Measurements from ENCODE around the gene RNASET2.

RNASET2 gene

GRCh38 chr6:166947251-166947650, 9.1 kb downstream of the RNASET2 start:
- DNase-seq (ENCODE audit: low read depth in 3 of 3), result no peak

- no peak for DNase-seq (ENCODE audit: low read depth in 3 of 3)
Observed at GRCh38 chr6:166946125-166946524, 10.2 kb downstream of the RNASET2 start.

- DNase-seq (ENCODE audit: low read depth in 3 of 3), result no peak
Observed at GRCh38 chr6:166944666-166945256, 11.6 kb downstream of the RNASET2 start.

DNA sequence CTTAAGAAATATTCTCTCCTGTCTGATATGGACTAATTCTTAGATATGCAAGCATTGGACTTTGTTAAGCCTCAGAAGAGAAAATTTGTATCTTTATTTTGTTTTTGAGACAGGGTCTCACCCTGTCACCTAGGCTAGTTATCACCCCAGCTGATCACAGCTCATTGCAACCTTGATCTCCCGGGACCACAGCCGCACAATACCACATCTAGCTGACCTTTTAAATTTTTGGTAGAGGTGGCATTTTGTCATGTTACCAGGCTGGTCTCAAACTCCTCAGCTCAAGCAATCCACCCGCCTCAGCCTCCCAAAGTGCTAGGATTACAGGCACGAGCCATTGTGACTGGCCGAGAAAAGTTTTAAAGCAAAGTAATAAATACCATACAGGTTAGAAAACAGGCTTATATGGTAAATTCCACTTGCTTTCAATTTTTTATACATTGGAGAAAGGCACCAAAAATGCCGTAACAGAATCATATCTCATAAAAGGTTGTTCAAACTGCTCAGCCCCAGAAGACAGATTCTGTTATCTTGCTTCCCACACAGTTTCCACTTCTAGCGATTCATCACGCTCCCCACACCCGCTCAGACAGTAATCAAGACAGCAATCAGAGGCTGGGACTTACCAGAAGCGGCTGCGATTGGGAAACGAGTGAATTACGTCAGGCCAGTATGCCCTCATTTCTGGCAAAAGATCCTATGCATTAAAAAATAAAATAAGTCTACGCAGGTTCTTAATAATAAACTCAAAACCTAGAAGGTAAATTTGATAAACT, 13.8 kb downstream of the RNASET2 start:
- DNase-seq (ENCODE audit: low read depth in 3 of 3), result peak; percentile 59 to 72 (median 66)

DNA sequence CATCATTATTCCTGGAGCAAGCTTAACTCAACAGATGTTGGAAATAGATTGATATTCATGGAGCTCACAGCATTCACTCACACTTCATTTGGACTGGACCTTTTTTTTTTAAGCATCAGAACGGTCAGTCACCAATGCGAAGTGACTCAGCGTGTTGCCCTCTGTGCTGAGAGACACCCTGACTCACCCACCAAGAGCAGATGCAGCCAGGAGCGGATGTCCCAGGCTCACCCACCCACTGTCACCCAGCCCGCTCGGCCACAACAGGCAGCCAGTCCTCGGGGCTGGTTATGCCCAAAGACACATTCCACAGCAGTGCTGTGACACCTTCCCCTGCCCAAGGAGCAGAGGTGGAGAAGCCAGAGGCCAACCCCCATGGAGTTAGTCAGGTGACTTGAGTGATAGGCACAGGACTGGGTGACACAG, 15.7 kb downstream of the RNASET2 start:
- DNase-seq (ENCODE audit: low read depth in 3 of 3), result no peak

GRCh38 chr6:166939894-166940293, 16.5 kb downstream of the RNASET2 start:
- DNase-seq (ENCODE audit: low read depth in 3 of 3), result no peak

DNA sequence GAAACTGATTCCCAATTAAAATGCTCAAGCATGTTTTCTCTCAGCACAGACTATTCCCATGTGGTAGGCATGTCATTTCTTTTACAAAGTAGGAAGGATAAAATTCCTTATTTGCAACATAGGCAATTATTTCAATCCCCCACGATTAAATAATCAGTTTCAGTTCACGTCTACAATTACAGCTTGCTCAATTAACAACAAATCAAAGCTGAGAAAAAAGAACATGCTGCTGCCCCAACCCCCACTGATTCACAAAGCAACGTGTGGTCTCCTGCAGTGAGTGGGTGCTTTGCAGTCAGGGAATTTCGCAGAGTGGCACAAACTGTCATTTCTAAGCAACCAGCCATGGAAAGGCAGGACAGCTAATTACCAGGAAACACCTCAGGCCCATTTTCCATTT, 17.0 kb downstream of the RNASET2 start:
- no peak for DNase-seq (ENCODE audit: low read depth in 3 of 3)

- no peak for DNase-seq (ENCODE audit: low read depth in 3 of 3)
Observed at GRCh38 chr6:166938704-166939103, 17.6 kb downstream of the RNASET2 start.

DNA sequence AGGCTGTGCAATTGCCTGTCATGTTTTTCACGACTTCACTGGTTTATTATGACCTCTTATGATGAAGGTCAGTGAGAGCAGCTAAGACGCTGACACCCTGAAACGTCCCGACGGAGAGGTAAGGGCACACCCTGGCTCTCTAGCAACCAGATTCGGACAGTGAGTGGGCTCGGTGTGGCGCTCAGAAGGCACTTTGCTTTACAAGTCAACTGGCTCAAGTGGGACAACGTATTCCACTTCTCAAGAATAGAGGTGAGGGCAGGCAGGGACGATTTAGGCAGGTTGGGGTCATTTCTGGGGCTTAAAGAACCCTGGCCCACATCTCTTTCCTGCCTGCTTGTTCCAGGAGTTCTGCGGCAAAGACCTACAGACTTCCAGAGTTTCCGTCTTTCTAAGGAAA, 18.2 kb downstream of the RNASET2 start:
- no peak for DNase-seq (ENCODE audit: low read depth in 3 of 3)

GRCh38 chr6:166937746-166938145, 18.6 kb downstream of the RNASET2 start:
- DNase-seq (ENCODE audit: low read depth in 3 of 3), result no peak

DNA sequence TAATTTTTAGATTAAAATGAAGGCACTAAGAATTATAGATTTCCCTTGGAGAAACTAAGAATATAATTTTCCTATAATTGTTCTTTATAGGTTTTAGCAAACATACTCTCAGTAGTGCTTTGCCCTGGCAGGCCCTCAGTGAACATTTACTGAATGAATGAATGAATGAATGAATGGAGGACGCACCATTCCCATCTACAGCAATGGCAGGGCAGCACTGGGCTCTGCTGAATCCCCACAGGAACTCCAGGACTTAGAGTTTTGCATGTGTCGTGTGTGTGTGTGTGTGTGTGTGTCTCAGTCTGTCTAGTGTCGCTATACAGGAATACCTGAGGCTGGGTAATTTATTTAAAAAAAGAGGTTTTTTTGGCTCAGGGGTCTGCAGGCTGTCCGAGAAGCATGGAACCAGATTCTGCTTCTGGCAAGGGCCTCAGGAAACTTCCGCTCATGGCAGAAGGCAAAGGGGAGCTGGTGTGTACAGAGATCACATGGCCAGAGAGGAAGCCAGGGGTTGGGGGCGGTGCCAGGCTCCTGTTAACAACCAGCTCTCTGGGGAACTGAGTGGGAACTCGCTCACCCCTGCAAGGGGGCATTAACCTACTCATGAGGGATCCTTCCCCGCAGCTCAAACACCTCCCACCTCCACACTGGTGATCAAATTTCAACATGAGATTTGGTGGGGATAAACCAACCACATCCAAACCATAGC, 20.1 kb downstream of the RNASET2 start:
- DNase-seq (ENCODE audit: low read depth in 3 of 3), result no peak

DNA sequence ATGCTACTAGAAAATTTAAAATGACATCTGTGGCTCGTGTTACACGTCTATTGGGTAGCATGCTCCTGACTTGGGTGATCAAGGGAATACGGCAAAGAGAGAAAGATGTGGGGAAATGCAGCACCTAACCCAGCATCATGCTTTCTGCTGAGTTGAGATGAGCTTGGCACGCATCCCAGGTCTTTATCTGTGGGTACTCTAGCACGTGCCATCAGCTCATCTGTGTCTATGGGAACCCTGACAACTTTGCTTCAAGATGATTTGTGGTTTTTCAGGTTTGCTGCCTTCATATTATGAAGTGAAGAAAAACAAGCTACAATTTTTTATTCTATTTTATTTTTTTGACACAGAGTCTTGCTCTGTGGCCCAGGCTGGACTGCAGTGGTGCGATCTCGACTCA, 21.0 kb downstream of the RNASET2 start:
- no peak for DNase-seq (ENCODE audit: low read depth in 3 of 3)

GRCh38 chr6:166934174-166934573, 22.2 kb downstream of the RNASET2 start:
- no peak for DNase-seq (ENCODE audit: low read depth in 3 of 3)

DNA sequence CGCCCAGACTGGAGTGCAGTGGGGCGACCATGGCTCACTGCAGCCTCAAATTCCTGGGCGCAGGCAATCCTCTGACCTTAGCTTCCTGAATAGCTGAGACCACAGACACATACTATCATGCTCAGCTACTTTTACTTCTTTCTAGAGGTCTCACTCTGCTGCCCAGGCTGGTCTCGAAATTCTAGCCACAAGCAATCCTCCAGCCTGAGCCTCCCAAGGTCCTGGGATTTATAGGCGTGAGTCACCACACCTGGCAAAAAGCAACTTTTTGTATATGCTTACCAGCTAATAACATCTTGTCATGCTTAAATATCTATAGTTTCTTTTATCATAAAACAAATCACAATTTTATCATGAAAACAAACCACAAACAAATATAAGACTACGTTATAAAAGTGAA, 23.0 kb downstream of the RNASET2 start:
- DNase-seq (ENCODE audit: low read depth in 3 of 3), result no peak

DNA sequence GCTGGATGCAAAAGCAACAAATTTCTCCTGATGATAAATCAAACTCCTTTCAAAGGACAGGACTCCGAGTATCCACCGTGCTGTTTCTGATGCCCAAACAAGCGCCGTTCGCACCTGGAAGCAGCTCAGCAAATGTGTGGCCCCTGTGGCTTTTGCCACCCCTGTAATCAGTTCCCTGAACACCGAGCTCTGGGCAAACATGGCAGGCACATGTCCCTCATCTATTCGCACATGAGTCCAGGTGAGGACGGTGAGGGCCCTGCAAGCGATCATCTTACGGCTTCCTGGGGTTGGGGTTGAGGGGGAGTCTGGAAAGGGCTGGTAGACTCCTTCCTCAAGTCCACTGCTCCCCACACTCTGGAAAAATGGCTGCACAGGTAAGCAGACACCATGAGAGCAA, 23.7 kb downstream of the RNASET2 start:
- DNase-seq (ENCODE audit: low read depth in 3 of 3), result no peak

DNA sequence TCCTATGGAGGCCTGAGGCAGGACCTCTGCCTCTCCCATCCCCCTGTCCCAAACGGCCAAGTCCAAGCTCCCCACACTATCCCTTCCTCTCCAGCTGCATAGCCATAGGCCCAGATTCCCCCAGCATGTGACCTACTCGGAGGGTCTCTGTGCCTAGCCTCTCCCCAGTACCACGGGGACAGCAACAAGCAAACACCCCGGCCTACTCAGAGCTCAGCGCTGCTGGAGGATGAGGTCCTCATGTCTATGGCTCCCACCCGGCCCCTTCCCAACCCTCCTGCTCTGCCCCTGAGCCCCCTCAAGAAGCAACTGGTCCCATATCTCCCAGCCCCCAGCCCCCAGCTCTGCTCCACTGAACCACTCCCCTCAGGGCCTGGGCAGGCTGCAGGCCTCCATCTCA, 24.2 kb downstream of the RNASET2 start:
- no peak for DNase-seq (ENCODE audit: low read depth in 3 of 3)

- no peak for DNase-seq (ENCODE audit: low read depth in 3 of 3)
Observed at GRCh38 chr6:166931426-166931970, 24.9 kb downstream of the RNASET2 start.

- DNase-seq (ENCODE audit: low read depth in 3 of 3), result no peak
Observed at GRCh38 chr6:166930354-166930891, 25.9 kb downstream of the RNASET2 start.

DNA sequence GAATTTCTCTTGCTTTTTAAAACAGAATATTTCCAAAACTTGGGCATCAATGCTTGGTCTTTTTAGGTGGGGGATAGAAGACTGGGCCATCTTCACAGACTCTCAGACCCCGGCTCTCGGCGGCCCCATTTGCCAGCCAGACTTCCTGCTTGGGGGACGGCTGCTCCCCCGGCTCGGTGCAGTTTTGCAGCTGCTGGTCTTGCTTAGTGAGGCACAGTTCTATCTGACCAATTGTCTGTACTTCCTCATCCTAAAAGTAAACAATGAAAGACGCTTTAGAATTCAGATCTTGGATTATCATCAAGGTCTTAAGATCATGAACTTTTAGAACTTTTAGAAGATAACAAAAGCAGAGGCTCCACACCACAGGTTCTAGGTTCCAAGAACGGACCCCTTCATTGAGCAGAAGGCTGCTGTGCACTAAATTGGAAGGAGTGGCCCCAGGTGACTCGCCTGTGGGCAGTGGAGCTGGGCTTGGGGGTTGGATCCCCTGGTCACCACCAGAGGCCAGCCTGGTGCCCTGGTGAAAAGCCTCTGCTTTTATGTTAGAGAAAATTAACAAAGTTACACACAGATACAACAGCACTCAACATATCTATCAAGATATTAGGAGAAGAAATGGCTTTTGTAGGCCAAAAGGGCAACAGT, 26.7 kb downstream of the RNASET2 start:
- no peak for DNase-seq (ENCODE audit: low read depth in 3 of 3)

DNA sequence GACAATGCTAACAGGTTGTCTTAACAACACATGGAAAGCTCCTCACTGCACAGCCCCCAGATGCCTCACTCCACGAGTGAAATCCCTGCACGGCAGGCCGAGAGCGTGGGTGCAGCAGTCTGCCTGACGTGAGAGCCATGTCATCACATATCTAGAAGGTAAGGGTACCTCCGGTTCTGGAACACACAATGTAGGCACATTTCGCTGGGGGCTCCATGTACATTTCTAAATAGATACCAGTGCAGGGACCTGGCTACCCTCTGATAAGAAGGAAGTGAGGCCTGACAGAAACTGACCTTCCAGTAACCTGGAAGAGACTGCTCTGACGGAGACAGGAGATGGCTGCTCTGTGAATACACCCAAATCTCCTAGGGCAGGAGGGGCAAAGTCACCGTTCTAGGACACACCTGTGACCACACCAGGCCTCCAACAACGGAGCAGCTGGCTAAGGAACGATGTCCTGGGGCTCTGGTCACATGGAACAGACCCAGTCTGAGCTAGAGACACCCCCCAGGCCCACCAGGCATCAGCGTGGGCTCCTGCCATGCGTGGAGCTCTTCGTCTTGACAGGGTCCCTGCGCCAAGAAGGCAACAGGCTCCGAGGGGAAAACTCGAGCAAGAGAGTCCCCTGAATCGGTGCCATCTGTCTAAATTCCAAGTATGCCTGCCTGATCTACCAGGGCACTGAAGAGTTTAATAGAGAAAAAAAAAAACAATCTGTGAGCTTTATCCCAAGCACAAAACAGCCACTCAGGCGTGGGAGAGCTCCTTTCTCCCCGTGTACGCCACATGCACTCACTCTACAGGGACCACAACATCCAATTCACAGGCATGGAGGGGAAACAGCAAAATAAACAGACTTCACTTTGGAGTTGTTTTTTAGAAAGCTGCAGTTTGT, 27.5 kb downstream of the RNASET2 start:
- DNase-seq (ENCODE audit: low read depth in 3 of 3), result no peak
